GM21786 (cell line): Measurements from ENCODE around the gene AHCYL2.
A peak's percentile ranks its signal among the peaks of the same experiment; 100 is the strongest.

ENCODE experiments used
- ATAC-seq: cut with Tn5 transposase; IDR thresholded peaks from one replicate; pipeline ENCODE4 v1.9.1; 2021; ENCODE audit not compliant: unreplicated experiment

Gene AHCYL2

GRCh38 chr7:129224251-129225205 is at the start of gene AHCYL2:
Gene AHCYL2, plus strand, starts transcription at chr7:129225030.
- peak; percentile 87 for ATAC-seq

DNA sequence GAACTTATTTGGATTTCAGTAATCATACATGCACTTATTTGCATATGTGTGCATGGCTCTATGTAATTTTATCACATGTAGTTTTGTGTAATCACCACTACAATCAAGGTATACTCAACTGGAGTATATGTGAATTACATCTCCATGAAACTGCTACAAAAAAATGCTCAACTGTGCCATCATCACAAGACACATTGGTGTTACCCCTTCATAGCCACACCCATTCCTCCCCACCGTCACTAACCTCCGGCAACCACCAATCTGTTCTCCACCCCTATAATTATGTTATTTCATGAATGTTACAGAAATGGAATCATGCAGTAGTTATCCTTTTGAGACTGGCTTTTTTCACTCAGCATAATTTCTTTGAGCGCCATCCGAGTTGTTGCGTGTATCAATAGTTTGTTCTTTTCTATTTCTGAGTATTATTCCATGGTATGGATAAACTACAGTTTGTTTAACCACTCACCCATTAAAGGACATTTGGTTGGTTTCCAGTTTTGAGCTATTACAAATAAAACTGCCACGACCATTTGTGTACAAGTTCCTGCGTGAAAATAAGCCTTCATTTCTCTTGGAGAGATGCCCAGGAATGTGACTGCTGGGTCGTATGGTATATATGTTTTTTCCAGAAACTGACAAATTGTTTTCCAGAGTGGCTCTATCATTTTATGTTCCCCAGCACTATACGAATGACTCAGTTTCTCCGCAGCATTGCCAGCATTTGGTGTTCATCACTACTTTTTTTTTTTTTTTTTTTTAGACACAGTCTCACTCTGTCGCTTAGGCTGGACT is 47.7 kb upstream of the AHCYL2 start:
- no peak for ATAC-seq

- ATAC-seq, result no peak
Measured at GRCh38 chr7:129184981-129185670, 39.7 kb upstream of the AHCYL2 start.

GRCh38 chr7:129186749-129187260 is 38.0 kb upstream of the AHCYL2 start:
- ATAC-seq, result no peak

DNA sequence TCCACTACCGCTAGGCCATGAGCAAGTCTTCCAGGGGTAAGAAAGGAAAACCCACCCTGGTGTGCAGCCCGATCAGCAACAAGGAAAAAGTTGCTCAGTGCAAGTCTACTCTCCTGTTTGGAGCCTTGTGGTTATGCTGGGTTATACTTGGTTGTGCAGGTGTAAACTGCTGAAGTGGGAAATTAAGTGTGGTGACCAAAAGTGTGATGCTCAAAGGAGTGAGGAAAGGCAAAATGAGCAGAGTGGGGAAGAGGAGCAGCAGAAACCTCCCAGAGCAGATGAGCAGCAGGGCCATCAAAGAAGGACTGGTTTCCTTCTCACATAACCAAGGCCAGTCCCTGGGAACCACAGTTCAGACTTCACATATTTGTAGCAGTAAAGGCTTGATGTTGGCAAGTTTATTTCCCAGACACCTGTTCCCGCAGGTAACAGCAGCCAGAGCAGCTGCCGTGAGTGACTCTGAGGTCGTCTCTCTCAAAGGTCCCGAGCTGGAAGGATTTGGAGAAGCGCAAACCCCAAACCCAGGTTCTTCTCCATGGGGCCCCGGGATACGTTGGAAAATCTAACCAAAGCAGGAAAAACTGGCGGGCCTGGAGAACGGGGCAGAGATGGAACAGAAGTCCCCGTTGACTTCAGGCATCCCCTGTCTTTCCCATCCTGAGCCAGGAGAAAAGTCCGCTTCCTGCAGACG is 37.0 kb upstream of the AHCYL2 start:
- ATAC-seq, result no peak

- no peak for ATAC-seq
Measured at GRCh38 chr7:129188372-129188891, 36.4 kb upstream of the AHCYL2 start, which contains the start of gene SMO. Gene SMO, plus strand, starts transcription at chr7:129188633. Its CDS starts 519 bp downstream, at chr7:129189152.

- no peak for ATAC-seq
Measured at GRCh38 chr7:129188892-129189660, 35.8 kb upstream of the AHCYL2 start.

- ATAC-seq, result no peak
Measured at GRCh38 chr7:129189661-129190310, 35.0 kb upstream of the AHCYL2 start.

- no peak for ATAC-seq
Measured at GRCh38 chr7:129191272-129191671, 33.6 kb upstream of the AHCYL2 start.

DNA sequence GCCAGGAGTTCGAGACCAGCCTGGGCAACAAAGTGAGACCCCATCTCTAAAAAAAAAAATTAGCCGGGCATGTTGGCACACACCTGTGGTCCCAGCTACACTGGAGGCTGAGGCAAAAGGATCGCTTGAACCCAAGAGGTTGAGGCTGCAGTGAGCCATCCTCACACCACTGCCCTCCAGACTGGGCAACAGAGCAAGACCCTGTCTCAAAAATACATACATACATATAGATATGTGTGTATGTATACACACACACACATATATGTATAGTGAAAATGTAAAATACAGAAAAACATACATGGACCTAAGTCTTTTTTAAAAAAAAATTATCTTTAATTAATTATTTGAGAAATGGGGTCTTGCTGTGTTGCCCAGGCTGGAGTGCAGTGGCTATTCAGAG is 30.9 kb upstream of the AHCYL2 start:
- no peak for ATAC-seq

GRCh38 chr7:129197771-129198170 is 27.1 kb upstream of the AHCYL2 start:
- ATAC-seq, result no peak

- ATAC-seq, result no peak
Measured at GRCh38 chr7:129199406-129199805, 25.4 kb upstream of the AHCYL2 start.

DNA sequence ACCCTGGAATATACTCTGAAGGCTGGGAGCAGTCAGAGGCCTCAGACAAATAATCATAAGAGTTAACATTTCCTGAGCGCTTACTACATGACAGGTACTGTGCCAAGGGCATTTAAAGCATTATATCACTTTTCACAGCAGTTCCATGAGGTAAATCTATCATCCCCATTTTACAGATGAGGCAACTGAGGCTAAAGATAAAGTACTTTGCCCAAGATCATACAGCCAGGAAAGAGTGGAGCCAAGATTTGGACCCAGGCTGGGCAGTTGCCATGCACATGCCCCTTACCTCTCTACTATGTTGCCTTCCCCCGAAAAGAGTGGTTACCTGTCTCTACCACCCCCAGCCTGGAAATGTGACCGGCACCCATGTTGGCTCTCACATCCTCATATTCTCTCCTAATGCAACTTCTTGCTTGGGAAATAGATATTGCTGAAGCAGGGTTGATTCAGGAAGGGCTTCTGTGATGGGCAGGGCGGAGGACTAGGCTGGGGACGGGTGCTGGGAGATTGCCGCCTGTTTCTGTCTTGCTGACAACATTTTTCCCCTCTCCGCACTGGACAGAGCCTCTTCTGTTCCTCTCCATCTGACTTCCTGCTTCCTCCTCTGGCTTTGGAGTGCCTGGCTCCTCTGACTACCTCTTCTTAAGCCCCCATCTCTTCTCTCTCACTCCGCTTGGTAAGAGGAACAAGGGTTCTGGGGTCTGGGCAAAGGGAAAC is 22.6 kb upstream of the AHCYL2 start:
- ATAC-seq, result no peak

DNA sequence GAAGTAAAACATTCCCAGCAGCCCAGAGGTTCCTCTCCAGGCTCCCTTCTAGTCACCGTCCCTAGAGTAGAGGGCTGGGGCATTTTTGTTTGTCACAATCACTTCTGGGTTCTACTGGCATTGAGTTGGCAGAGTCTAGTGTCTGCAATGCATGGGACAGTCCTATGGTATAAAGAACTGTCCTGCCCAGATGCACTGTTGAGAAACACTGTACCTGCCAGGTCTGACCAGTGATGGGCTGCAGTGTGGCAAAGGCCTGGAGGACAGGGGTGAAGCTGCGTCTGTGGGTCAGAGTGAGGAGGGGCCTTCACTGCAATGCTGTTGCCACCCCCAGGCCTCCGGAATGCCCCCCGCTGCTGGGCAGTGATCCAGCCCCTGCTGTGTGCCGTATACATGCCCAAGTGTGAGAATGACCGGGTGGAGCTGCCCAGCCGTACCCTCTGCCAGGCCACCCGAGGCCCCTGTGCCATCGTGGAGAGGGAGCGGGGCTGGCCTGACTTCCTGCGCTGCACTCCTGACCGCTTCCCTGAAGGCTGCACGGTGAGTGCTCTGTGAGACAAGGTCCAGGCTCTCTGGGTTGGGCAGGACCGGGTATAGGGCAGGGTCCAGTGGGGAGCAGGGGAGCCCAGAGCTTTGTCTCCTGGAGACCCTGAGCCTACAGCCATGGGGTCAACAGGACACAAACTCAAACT is 21.6 kb upstream of the AHCYL2 start:
- no peak for ATAC-seq

DNA sequence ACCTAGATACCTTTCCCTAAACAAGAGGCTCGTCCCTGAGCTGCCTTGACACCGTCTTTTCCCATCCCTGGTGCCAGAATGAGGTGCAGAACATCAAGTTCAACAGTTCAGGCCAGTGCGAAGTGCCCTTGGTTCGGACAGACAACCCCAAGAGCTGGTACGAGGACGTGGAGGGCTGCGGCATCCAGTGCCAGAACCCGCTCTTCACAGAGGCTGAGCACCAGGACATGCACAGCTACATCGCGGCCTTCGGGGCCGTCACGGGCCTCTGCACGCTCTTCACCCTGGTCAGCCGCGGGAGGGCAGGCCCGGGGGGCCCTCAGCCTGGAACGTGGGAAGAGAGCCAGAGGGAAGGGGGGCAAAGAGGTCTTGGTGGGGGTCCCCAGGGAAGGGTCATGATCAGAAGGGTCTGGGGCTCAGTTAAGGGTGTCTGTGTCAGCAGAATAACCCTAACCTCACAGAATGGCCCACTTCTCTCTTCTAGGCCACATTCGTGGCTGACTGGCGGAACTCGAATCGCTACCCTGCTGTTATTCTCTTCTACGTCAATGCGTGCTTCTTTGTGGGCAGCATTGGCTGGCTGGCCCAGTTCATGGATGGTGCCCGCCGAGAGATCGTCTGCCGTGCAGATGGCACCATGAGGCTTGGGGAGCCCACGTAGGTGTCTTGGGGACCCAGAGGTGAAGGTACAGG is 19.6 kb upstream of the AHCYL2 start:
- no peak for ATAC-seq

DNA sequence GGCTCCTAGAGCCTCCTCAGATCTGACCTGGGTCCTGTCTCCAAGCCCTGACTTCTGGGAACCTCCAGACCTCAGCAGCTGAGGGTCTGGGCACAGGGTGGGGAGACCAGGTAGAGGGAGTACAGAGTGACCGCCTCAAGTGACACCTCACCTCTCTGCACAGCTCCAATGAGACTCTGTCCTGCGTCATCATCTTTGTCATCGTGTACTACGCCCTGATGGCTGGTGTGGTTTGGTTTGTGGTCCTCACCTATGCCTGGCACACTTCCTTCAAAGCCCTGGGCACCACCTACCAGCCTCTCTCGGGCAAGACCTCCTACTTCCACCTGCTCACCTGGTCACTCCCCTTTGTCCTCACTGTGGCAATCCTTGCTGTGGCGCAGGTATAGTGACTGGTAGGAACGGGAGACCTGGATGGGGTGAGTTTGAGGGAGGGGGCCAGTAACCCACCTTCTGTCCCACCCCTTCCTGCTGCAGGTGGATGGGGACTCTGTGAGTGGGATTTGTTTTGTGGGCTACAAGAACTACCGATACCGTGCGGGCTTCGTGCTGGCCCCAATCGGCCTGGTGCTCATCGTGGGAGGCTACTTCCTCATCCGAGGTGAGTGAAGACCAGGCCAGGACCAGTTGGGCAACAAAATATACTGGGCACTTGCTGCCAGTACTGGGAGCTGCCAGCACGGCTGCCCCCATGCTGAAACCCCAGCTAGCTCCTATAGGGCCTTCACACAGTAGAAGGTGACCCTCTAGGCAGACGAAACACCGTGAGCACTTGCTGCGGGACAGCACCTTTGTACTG is 18.6 kb upstream of the AHCYL2 start:
- no peak for ATAC-seq
